CD8-positive, alpha-beta memory T cell (primary cell): ENCODE results near the gene SLAIN1. TPM values are rescaled to one million over a fixed set of nuclear protein-coding genes. Genes with fewer than 3 reads are reported as not detected.

ENCODE experiments used
- polyA plus RNA-seq: library from polyadenylated mRNA; unstranded; fragments of 300-500 nt; fragmentation: Illumina TruSeq; gene quantifications from one replicate; pipeline ENCODE4 v1.2.3, GENCODE V29; 2021
- total RNA-seq, 2 experiments: library from RNA; stranded (reverse); gene quantifications; one replicate each; pipeline ENCODE4 v1.2.3, GENCODE V29; 2021

SLAIN1 gene
- total and polyA plus RNA-seq, 3 experiments from 2014 or later = 29.6 to 43.3 (median 31.8) TPM

Other genes with a start within 250 kb of the SLAIN1 start
- not detected for gene SCEL, start 162.0 kb upstream of the SLAIN1 start, total RNA-seq
- not detected for gene SCEL, start 162.0 kb upstream of the SLAIN1 start, polyA plus RNA-seq
- gene EDNRB, start 221.1 kb downstream of the SLAIN1 start, total RNA-seq = under 1 TPM in 1 of 2 experiments, not detected in 1; 0.09 TPM
- not detected for gene EDNRB, start 221.1 kb downstream of the SLAIN1 start, polyA plus RNA-seq